AG08395 (cell line): ENCODE data around the gene C5orf15.
"Not testable (repeated sequence)": the region's sequence is repeated elsewhere in the genome, so short reads cannot be mapped to it uniquely, and the experiment has no call there.

Experiments
- DNase-seq: peaks from one replicate; pipeline ENCODE4 v3.0.0; 2012; ENCODE audit warnings: mixed read lengths, low spot score

C5orf15 gene

DNA sequence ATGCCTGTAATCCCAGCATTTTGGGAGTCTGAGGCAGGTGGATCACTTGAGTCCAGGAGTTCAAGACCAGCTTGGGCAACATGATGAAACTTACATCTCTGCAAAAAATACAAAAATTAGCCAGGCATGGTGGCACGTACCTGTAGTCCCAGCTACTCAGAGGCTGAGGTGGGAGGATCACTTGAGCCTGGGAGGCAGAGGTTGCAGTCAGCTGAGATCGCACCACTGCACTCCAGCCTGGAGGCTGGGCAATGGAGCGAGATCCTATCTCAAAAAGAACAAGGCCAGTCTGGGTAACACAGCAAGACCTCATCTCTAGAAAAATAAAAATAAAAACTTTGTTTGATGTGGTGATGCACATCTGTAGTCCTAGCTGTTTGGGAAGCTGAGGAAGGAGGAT, 30.8 kb downstream of the C5orf15 start:
- DNase-seq, result not testable (repeated sequence)

DNA sequence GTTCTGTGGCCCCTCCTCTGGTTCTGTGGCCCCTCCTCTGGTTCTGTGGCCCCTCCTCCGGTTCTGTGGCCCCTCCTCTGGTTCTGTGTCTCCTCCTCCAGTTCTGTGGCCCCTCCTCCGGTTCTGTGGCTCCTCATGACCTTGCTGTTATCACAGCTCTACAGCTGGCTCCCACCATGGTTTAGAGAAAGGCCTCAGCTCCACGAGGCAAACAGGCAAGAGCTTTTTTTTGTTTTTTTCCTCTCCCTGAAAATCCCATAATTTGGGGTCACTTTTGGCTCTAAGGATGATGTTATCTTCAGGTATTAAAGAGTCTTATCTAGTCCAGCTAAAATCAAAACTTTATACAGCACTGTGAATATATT, 31.8 kb downstream of the C5orf15 start:
- DNase-seq, result no peak

DNA sequence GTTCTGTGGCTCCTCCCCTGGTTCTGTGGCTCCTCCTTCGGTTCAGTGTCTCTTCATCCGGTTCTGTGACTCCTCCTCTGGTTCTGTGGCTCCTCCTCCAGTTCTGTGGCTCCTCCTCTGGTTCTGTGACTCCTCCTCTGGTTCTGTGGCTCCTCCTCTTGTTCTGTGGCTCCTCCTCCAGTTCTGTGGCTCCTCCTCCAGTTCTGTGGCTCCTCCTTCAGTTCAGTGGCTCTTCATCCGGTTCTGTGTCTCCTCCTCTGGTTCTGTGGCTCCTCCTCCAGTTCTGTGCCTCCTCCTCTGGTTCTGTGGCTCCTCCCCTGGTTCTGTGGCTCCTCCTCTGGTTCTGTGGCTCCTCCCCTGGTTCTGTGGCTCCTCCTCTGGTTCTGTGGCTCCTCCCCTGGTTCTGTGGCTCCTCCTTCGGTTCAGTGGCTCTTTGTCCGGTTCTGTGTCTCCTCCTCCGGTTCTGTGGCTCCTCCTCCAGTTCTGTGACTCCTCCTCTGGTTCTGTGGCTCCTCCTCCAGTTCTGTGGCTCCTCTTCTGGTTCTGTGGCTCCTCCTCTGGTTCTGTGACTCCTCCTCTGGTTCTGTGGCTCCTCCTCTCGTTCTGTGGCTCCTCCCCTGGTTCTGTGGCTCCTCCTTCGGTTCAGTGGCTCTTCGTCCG, 32.3 kb downstream of the C5orf15 start:
- DNase-seq, result not testable (repeated sequence)

DNA sequence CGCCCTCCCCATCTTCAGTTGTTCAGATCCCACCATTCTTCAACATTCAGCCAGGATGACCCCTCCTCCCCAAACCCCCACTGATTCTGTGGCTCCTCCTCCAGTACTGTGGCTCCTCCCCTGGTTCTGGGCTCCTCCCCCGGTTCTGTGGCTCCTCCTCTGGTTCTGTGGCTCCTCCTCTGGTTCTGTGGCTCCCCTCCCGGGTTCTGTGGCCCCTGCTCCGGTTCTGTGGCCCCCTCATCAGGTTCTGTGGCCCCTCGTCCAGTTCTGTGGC, 32.8 kb downstream of the C5orf15 start:
- no peak for DNase-seq

DNA sequence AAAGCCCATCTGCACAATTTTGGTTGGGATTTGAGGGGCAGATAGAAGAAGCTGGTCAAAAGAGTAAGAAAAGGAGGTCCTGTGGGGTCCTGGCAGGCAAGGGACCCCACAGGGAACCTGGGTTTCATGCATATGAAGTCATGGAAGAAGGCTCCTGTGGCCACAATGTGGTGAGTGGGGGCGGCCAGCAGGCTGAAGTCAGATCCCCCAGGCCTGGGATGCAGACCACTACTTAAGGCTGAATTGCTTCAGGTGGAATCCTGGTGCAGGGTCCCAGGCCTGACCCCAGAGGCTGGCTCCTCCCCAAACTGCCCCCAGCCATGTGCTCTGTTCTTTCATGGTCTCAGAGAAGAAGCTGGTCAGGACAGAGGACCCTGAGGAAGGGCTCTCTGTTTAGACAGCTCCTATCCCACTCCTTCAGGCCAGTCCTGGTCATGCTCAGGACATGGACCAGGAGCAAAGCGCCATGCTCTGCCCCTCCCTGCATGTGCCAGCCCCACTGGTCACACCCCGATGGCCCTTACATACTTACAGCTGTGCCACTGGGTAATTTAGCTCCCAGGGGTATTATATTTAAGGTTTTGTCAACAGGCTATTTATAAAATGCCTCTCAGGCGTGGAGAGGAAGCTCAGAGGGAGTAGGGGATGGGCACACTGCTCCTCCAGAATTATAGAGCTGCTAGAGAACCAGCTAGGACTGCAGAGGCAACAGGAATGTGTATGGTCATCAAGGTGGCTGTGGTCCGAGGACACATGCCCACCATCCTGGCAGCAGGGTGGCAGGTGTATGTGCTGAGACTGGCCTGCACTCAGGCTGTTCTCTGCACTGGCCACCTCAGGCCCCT, 33.4 kb downstream of the C5orf15 start:
- no peak for DNase-seq

DNA sequence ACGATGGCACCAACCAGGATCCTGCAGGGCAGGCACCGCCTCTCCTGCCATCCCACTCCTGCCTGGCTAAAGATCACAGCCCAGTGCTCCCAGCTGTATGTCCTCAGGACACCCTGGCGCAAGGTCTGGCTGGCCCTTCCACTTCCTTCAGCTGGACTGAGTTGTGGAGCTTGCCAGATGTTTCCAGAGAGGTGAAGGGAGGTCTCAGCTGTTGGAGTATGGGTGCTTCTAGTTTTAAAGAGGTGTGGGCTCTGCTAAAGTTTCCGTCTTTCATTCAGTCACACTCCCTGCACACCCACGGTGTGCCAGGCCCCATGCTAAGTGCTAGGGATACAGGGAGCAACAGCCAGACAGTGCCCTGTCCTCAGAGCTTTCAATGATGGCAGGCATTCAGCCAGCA, 34.1 kb downstream of the C5orf15 start:
- DNase-seq, result no peak

DNA sequence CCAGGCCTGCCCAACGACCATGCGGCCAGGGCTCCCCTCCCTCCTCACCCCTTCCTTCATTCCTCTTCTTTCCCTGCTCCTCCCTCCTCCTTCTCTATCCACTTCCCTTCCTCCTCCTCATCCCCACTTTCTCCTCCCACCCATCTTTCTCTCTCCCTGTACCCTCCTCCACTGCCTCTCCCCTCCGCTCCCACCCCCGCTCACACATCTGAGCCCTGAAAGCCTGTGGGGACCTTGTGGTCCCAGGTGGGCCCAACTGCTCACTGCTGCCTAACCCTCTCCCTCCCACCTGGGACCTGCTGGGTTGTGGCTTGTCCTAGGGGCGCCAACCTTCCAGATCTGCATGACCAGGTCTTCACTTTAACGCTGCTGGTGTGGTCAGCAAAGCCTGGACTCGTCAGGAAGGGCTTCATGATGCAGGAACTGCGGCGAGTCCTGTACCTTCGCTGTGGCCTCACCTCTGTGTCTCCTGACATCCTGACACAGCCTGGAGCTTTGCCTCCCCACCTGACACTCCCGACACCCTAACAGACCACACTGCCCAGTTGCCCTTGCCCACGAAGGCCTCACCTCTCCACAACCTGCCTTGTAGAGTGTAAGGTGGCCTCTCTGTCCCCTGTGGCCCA, 34.6 kb downstream of the C5orf15 start:
- no peak for DNase-seq

DNA sequence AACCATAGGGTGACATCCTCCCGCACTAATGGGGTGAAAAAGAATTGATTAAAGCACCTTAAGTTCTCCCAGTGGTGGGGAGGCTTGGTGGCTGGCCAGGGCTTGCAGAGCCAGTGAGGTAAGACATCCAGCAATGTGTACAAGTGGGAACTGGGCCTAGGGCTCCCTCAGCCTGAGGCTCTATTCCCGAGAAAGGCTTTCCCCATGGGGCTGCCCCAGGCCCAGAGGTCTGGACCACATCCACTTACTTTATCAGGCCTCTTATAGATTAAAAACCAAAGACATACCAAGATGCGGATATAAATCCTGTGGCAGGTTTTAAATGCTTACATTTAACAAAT, 35.3 kb downstream of the C5orf15 start:
- DNase-seq, result no peak

DNA sequence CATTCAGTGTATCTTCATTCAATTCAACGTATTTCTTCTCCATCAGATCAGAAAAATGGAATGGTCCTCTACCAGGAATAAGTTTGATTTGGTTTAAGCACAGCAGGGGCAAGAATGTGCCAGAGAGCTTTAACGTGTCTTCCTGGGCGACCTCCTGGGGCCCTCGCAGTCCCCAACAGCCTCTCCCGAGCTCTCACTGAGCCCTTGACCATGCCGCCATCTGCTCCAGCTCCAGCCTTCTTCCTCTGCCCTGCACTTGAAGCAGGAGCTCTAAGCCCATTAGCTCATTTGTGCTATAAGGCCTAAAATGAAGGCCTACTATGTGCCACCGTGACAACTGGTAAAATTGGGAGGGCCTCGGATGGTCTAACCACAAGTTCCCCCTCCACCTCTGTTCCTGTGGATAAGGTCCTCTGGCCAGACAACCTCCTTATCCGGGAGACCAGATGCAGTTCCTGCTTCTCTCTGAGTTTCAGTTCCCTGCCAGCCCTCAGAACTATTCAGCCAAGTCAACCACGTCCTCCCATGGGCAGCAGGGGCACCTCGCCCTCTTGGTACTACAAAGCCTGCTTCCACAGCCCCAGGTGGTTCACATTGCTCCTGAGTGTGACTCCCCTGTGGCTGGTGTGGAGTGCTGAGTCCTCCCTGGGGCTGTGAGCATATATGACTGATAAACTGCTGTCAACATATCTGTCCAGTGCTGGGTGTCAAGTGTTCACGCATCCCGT, 35.8 kb downstream of the C5orf15 start:
- no peak for DNase-seq

DNA sequence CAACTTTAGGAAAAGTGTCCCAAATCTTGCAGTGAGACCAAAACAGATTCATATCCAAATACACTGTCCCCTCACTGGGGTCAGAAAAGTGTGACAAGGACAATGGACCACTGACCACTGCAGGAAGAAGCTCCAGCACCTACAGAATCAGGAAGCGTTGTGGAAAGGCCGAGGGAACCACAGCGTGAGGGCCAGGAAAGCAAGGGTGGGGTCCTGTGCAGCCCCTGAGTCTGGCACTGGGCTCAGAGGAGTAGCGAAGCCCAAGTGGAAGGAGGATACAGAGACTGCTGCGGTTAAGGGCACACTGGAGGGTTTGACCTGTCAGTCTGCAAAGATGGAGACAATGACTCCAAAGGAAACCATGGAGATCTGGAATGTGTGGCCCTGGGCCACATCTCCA, 36.9 kb downstream of the C5orf15 start:
- no peak for DNase-seq

DNA sequence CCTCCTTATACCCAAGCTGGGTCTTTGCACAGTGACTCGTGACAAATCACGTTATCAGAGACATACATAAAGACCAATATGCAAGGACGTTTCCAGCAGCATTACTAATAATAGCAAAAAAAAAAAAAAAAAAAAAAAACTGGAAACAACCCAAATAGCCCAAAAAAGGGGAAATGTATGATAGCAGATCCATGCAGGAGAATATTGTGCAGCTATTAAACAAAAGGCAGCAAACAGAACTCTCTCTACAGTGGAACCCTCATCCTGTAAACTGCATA, 37.7 kb downstream of the C5orf15 start:
- no peak for DNase-seq

DNA sequence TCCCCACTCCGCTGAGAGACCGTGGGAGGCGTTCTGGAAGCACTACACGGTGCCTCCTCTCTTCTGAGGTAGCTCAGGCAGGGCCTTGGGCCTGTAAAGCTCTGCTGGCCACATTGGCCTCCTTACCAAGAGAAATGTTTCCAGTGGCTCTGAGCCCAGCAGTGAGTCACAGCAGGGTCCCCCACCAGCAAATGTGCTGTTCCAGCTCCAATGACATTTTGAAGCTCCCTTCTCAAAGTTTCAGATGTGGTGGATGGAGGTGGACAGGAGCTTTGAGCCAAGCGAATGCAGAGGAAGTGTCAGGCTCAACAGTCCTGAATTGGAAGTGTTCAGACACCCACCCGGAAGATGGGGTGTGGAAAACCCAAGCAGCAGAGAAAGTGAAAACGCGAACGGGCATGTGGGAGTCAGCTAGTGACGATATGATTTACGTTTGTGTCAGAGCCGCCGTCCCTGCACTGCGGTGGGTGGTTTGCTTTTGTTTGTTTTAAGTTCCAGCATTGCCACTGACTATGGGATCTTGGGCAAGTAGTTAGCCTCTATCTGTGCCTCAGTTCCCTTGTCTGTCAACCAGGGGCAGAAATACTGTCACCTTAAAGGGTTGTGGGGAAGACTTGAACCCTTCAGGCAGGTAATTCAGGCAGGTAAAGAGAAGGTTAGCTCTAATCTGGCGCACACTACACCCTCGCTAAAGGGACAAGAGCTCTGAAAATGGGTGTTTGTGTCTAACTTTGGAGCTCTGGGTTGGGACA, 38.2 kb downstream of the C5orf15 start:
- DNase-seq, result peak; percentile 75

DNA sequence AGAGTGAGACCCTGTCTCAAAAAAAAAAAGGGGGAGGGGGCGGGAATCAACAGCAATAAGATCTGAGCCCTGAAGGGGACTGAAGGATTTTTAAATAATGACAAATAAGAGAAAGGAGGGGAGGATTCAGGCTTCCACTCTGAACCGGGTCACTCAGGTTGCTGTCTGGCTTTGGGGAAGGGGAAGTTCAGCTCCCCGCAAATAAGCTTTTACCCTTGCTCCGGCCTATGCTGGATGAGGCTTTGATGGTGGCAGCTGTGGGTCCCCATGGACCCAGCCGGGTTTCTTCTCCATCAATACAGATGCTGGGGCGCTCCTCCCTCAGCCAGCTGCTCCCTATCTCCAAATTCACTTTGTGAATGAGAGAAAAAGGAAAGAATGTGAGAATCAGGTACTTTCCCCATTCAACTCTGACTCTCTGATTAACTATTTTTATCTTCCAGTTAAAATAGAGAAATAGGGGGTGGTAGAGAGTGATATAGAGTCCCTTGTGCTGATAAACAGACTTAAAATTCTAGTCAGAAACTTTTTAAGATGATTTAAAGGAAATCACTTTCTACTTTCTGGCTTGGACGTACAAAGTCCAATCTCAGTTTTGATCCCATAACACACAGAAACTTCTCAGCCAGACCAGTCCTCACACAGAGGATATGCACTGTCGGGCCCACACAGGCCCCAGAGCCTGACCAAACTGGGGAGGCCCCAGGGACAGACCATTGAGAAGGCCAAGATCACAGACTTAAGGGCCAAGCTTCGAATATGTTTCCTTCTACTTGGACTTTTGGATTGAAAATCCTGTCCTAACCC, 39.6 kb downstream of the C5orf15 start:
- DNase-seq, result no peak

DNA sequence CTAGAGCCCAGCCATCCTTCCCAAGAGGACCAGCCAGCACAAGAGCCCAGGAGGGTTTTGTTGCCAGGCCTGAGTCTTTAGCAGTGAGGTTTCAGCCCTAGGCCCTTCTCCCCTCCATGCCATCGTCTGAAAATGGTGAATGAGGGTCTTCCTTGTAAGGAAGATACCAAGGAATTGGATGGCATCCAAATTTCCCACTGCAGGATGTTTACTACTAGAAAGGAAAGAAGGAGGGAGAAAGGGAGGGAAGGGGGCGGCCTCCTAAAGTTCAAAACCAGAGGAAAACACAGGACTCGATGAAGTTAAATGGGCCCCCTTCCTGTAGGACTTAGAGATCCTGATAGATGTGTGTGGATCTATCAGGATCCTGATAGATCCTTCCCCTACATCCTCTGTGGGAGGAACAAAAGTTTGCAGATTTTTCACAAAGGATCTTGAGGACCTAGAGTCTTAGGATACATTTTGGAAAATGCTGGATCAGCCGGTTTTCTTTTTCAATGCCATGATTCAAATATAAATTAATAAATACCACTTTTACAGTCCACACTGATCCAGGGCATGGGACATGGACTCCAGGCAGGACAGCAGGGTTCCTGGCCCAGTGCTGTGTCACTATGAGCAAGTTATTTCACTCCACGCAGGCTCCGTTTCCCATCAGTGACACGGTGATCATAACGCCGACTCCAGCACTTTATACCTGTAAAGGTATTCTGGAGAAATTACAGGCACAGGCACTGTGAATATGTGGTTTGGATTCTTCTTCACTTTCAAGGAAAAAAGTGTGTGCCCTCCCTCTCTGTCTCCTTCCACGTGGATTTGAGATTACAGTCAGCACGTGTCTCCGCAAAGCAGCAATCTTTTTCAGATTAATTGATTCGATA, 40.9 kb downstream of the C5orf15 start:
- no peak for DNase-seq

DNA sequence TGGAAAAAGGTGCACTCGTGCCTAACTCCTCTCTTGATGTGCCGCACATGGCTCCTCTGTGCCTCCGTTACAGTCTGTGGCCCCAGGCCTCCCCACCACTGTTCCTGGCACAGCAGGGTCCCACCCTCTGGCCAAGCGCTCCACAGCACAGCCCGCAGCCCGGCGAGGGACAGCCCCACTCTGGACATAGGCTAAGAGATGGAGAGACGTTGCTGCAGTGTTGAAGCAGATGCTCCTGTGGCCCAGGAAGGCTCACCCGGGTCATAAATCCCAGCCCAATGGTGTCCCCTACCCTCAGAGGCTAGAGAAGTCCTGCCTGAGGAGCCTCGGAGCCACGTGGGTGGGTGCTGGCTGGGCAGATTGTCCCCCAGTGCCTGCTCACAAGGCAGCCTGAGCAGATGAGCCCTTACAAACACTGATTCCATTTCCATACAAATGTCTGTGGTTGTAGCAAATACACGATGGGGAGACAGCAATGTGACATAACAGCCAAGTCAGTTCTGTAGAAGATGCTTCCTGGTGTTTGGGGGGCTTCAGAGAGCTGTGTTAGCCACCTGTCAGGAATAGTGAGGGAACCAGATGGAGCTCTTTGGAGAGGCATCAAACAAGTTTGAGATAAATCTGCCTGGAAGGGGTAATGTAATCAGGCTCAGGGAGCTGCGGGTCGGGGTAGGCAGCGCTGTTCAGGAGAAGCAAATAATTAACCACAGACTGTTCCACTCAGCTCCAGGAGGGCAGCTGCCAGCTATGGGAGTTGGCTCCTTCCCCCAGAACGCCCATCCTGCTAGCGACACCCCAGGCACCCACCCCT, 41.7 kb downstream of the C5orf15 start:
- DNase-seq, result no peak

DNA sequence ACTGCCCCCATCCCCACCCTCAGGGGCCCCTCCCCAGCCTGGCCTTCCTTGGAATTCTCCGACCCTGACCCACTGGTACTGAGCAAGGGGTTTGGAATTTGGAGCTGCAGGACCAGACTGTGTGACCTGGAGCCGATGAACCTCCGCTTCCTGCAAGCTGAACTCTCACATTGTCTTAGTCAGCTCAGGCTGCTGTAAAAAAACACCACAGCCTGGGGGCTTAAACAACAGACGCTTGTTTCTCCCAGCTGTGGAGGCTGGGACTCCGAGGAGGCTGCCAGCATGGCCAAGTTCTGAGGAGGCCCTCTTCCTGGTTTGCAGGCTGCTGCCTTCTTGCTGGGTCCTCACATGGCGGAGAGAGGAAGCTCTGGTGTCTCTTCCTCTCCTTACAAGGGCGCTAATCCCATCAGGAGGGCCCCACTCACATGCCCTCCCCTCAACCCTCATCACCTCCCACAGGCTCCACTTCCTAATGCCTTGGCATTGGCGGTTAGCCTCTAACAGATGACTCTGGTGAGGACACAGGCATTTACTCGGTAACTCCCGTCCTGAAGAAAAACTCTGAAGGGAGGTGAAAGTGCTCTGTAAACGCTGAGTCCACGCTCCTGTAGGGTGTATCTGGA, 42.4 kb downstream of the C5orf15 start:
- DNase-seq, result no peak

DNA sequence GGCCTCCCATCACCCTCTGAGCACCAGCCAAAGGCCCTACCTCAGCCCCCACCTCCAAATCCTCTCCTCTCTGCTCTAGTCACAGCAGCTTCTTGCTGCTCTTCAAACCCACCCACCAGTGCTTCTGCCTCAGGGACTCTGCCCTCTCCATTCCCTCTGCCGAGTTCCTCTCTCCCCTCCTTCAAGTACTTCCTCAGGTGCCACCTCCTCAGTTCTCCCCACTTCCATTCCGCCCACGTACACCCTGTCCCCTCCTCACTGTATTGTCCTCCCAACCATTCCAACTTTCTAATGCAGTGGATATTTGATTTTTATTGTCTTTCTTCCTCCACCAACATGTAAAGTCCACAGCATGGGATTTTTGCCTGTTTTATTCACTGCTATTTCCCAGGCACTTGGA, 43.2 kb downstream of the C5orf15 start:
- DNase-seq, result no peak

DNA sequence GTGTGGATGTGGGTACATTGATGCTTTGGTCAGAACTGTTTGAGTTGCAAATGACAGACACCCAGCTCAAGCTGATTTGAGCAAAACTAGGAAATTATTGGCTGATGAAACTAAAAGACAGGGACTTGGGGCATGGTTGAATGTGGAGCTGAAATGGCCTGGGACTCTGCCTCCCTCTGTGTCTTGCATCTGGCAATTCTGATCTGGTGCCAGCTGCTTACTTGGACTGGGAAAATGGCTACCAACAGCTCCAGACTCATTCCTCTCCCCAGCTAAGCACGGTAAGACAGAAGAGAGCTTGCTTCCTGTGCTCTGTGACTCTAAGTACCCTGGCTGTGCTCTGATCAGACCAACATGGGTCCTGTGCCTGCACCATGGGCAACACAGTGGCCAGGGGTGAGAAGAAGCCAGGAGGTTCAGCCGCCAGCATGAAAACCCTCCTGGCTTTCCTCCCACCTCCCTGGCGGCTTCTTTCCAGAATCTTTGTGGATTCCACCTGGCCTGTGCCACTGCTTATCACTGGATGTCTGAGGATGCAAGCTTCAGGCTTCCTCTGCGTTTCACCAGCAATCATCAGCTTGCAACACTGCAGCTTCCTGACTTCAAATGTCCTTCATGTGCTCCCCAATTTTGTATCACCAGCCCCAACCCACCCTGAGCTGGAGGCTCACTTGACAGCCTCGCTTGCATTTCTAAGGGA, 44.1 kb downstream of the C5orf15 start:
- peak; percentile 23 for DNase-seq

DNA sequence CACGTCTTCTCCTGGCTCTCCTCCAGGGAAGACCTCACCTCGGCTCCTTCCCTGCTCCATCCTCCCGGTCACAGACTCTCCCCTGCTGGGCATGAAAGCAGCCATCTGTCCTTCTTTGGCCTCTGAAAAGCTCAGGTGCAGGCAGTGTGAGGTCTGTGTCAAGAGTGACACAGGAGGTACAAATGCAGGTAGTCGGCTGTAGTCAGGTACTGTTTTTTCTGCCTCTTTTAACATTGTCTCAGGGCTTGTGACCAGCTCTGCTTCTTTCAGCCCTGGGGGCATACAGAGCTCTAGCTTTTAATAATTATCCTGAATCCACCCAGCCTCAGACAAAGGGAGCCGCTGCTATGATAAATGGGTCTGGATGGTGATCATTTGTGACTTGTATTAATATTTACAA, 46.4 kb downstream of the C5orf15 start:
- DNase-seq, result no peak
